ENCODE measurements around the gene RRP12. TPM values are rescaled to one million over a fixed set of nuclear protein-coding genes. Genes with fewer than 3 reads are reported as not detected.

RRP12 gene
- total and polyA plus RNA-seq, 9 of the 15 experiments (the other 6 are each of a cell fraction or from before 2014, with no cell fraction given) = 4.6 to 68.2 (median 21.8) TPM

GRCh38 chr10:97400665-97401454 is at the start of gene RRP12 (continued):
- TF ChIP-seq ETS2 (tag; IDR thresholded peaks at IDR 0.05; ENCODE audit: borderline replicate concordance, poor library complexity, severe bottlenecking) (no peak), ZNF212 (CRISPR knock-in tag; IDR thresholded peaks at IDR 0.05) (no peak), BHLHE40 (IDR thresholded peaks at IDR 0.05; ENCODE audit: low read length) (no peak), ZNF586 (CRISPR knock-in tag; conservative IDR thresholded peaks at IDR 0.05) (no peak), AFF1 (IDR thresholded peaks at IDR 0.05; ENCODE audit: low read depth in 1 of 2, partially characterized antibody in 2 of 2) (no peak), PRPF4 (IDR thresholded peaks at IDR 0.05; ENCODE audit: insufficient read depth, low read depth, low read length, poor library complexity, severe bottlenecking) (no peak), MCM2 (IDR thresholded peaks at IDR 0.05; ENCODE audit: low read depth) (no peak), BRF2 (IDR thresholded peaks at IDR 0.05; ENCODE audit: borderline replicate concordance, insufficient read depth, insufficient read length) (no peak), SMARCB1 (IDR thresholded peaks at IDR 0.05; ENCODE audit: insufficient read length, low read depth) (no peak), E4F1 (CRISPR knock-in tag; IDR thresholded peaks at IDR 0.05; ENCODE audit: borderline replicate concordance) (no peak), ZNF280B (CRISPR knock-in tag; IDR thresholded peaks at IDR 0.05) (no peak), ZSCAN29 (IDR thresholded peaks at IDR 0.05) (no peak), SAFB (IDR thresholded peaks at IDR 0.05; ENCODE audit: borderline replicate concordance, low read depth, low read length) (no peak), NFATC3 (IDR thresholded peaks at IDR 0.05) (no peak), MEF2D (tag; conservative IDR thresholded peaks at IDR 0.05; ENCODE audit: low read depth) (no peak), ETV6 (IDR thresholded peaks at IDR 0.05; ENCODE audit: borderline replicate concordance in 1 of 2, low read depth in 2 of 2, low read length in 1 of 2) (no peak), ETV6 (CRISPR knock-in tag; IDR thresholded peaks at IDR 0.05; ENCODE audit: borderline replicate concordance) (no peak), C11orf30 (IDR thresholded peaks at IDR 0.05; ENCODE audit: low read depth) (no peak; the same call in 1 of the 2 replicates)

All from K562 (cell line).